GM21526 (cell line): ENCODE measurements around the gene TSR3.
"Not testable (repeated sequence)": the region's sequence is repeated elsewhere in the genome, so short reads cannot be mapped to it uniquely, and the experiment has no call there.

Experiments used
- ATAC-seq: cut with Tn5 transposase; IDR thresholded peaks from one replicate; pipeline ENCODE4 v1.9.1; 2021; ENCODE audit warnings: moderate library complexity; ENCODE audit not compliant: unreplicated experiment, low FRiP score

The TSR3 gene

DNA sequence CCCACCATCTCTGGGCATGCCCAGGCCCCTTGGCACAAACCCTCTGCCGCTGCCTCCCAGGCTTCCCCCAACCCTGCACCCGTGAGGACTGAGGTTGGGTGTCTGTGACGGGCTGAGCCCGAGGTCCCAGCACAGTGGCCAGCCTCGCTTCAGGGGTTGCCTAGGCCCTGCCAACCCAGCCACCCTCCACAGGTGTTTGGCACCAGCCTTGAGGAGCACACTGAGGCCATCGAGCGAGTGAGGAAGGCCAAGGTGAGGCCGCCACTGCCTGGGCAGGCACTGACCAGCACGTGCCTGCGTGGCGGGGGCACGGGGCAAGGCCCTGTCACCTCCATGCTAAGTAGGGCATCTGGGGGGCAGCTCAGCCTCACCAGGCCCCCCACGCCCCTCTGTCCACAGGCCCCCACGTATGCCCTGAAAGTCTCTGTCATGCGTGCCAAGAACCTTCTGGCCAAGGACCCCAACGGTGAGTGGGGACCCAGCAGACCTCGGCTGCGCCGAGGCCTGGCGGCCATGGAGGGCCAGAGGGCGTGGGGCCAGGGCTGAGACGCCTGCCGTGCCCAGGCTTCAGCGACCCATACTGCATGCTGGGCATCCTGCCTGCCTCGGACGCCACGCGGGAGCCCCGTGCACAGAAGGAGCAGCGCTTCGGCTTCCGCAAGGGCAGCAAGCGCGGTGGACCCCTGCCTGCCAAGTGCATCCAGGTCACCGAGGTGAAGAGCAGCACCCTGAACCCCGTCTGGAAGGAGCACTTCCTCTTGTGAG lies 10.8 kb downstream of the TSR3 start:
- ATAC-seq: no peak

DNA sequence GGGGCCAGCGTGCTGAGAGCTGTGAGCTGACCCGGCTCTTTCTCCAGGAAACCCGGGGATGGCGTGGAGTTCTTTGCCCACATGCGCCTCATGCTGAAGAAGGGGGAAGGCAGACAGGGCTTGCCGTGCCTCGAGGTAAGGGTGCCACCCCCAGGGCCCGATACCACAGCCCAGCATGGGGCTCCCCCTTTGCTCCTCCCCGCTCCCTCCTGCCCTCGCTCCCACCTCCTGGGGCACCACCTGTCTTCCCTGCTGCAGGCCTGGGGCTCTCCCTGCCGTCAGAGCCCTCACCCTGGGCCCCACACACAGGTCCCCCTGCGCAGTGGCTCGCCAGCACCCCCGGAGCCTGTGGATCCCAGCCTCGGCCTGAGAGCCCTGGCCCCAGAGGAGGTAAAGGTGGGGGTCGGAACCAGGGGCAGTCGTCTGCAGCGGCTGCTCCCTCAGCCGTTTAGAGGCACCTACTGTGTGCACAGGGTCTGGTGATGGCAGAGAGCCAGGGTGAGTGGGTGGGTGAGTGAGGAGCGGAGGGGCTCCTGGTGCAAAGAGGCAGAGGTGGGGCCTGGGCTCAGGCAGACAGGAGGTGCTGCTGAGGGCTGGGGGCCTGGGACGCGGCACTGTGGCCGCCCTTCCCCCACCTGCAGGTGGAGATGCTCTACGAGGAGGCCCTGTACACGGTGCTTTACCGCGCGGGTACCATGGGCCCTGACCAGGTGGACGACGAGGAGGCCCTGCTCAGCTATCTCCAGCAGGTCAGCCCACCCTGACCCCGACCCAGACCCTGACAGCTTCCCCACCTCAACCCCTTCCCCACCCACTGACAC lies 12.6 kb downstream of the TSR3 start:
- no peak for ATAC-seq

DNA sequence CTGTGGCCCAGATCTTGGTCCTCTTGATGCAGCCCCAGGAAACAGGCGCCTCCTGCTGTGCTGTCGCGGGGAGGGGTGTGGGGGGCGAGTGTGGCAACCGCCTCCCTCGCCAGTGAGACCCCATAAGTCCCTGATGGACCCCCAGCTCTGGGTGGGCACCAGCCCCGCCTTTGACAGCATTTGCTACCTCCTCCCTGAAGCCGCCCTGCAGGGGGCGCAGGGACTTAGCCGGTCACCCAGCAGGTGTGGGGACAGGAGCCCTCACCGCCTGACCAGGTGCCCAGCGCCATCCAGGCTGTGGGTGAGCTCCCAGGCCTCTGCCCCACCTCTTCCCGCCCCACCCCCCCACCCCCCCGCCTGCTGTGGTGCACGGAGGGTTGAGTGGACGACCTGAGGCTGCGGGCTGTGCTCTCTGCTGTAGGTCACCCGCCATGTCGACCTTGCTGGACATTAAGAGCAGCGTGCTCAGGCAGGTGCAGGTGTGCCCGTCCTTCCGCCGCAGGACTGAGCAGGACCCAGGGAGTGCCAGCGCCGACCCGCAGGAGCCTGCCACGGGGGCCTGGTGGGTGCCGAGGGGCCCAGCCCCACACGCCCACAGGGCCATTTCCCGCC lies 13.5 kb downstream of the TSR3 start:
- ATAC-seq: no peak

DNA sequence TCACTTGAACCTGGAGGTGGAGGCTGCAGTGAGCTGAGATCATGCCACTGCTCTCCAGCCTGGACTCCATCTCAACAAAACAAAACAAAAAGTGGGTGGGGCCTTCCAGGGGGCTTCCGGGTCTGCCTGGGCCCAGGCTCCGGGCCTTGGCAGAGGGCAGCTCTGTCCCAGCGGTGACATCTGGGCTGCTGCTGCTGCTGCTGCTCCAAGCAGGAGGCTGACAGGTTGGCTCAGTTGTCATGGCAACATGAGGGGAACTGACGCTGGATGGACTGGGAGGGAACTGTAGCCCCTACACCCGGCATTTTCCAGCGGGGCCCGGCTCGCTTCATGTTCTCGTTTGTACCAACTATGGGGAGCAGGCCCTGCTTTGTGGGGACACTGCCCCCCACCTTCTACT lies 14.2 kb downstream of the TSR3 start:
- no peak for ATAC-seq

DNA sequence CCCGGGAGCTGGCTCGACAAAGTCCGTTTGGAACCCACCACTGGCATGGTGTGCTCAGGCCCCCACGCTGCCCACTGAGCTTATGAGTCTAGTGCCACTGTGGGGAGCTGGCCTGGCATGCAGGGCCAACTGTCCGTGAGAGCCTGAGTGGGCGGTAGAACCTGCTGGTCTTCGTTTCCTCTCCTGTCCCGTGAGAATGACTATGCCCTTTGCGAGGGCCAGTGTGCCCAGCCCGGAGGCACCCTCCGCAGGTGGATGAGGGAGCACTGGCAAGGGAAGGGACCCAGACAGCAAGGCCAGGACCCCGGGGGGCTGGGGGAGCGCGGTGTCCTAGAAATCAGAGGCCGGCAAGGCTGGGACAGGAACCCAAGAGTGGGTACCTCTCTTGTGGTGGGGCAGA lies 15.1 kb downstream of the TSR3 start:
- ATAC-seq: no peak

DNA sequence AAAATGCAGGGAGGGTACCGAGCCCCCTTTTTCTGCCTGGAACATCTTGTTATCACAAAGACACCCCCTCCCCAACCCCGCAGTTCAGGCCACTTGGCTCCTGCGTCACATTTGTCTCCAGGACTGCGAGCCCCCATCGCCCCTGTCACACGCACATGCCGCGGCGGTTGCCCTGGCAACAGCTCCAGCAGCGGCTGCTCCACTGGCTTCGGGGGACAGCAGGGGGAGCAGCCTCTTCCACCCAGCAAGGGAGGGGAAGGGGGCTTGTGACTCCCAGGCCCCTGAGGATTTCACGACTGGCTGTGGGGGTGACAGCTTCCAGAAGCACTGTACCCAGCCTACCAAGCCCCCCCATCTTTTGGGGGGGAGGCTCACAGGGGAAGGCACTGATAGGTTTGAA lies 15.7 kb downstream of the TSR3 start:
- ATAC-seq: no peak

DNA sequence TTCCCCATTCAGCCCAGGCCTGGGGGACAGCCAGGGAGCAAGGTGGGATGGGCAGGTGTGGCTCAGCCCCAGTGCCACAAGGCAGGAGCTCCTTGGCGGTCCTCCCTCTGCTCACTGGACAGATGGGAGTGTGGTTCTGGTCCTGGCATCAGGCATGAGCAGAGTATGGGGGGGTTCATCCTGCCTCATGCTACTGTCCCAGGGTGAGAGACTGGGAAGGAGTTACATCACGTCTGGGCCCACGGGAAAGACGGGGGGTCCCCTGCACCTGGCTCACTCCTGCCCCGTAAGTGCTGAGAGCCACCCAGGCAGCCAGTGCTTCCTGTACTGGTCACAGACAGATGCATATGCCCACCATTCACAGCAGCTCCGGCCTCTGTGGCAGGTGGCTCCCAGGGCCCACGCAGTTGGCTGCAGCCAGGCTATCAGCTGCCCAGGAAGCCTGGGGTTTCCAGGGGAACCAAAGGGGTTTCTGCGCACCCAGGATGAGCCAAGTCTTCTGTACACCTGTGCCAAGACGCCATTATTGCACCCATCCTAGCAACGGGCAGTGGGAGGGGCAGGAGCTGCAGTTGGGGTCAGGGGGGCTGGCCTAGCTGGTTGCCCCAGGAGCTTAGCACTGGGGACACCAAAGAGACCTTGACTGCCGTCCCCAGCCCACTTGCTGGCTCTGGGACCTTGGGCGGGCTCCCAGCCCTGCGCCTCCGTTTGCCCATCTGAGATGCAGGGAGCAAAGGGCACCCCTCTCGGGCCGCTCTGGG lies 16.3 kb downstream of the TSR3 start:
- no peak for ATAC-seq

DNA sequence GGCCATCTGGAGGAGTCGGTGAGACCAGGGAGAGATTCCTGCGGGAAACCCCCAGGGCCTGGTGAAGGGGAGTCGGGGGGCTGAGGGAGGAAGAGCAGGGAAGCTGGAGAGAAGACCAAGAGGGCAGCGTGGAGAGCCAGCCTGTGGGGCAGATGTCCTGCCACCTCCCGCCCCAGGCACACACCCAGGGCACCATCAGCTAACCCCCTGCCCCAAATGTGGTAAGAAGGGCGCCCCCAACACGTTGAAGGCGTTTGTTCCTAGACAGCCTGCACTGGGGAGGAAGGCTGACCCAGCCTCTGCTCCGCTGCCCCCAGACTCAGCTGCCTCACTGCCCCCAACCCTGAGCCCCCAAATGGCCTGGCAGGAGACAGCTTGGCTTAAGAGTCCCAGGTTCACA lies 16.9 kb downstream of the TSR3 start:
- no peak for ATAC-seq

DNA sequence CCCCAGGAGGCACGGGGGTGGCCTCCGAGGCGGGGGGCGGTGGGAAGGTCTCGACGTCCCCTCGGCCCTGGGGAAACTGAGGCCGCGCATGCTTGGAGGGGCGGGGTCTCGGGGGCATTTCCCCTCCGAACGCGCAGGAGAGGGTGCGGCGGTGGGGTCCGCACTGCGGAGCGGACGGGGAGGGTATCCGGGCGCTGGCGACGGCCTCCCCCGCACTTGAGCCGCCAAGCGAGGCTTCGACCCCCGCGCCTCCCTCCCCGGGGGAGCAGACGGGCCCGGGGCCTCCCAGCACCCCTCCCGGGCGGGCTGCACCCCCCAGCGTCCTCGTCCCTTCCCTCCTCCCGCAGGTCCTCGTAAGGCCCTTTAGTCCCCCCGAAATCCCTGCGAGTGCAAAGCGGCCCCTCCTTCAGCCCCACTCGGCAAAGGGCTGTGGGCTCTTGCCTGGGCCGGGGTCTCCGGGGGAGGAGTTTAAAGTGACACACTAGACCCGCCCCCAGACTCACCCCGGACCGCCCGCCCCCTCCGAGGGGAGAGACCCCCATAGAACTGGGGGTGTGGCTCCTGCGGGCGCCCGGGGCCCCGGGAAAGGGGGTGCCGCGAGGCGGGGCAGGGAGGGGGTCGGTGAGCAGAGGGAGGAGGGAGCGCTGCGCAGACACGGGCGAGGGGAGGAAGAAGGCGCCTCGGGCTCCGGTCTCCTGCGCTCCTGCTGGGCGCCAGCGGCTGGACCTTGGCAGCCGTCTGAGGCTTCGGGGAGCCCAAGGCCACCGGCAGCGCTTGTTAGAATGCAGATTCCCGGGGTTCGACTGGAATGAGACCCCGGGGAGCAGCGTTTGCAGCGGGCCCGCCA lies 17.6 kb downstream of the TSR3 start:
- no peak for ATAC-seq

DNA sequence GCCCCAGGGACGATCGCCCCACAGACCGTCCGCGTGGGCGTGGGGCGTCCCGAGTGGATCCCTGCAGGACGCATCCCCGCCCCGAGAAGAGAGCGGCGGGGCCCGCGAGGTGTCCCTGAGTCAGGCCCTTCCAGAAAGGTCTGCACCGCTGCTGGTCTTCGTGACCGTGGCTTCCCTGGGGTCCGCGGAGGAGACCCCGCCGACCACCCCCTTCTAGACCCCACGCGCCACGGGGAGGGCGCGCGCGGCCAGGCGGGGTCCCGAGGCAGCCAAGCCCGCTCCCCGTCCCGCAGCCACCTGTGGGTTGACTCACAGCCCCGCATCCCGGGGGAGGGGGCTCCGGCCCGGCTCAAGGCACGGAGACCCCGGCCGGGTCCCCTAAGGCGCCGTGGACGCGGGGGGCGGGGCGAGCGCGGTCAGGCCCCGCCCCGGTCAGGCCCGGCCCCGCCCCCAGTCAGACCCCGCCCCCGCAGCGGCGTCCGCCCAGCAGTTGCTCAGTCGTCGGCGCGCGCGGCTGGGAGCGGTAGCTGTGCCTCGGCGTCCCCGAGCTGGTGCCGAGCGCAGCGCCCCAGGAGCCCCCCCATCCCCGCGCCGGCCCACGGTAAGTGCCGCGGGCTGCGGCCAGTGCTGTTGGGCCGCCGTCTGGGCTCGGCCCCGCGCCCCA lies 18.4 kb downstream of the TSR3 start, which contains the start of gene BAIAP3:
TSS of gene BAIAP3 (plus strand) at position 497 of the 664 bp plus-strand sequence. CDS start 4,905 bp downstream, outside the sequence.
- no peak for ATAC-seq

DNA sequence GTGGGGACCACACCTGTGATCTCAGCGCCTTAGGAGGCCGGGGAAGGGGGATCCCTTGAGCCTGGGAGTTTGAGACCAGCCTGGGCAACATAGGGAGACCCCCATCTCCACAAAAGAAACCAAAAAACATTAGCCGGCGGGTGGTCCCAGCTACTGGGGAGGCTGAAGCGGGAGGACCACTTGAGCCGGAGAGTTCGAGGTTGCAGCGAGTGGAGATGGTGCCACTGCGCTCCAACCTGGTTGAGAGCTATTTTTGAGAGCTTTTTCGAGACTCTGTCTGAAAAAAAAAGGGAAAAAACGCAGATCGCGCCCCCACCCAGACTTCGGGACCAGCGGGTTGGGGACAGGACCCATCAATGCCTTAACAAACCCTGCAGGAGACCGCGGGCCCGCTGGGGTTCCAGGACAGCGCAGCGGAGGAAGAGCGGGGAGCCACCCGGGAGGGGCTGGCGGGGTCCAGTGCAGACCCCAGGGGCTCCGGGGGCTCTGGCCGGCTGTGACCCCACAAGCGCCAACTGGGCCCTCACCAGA lies 19.0 kb downstream of the TSR3 start:
- ATAC-seq: no peak

DNA sequence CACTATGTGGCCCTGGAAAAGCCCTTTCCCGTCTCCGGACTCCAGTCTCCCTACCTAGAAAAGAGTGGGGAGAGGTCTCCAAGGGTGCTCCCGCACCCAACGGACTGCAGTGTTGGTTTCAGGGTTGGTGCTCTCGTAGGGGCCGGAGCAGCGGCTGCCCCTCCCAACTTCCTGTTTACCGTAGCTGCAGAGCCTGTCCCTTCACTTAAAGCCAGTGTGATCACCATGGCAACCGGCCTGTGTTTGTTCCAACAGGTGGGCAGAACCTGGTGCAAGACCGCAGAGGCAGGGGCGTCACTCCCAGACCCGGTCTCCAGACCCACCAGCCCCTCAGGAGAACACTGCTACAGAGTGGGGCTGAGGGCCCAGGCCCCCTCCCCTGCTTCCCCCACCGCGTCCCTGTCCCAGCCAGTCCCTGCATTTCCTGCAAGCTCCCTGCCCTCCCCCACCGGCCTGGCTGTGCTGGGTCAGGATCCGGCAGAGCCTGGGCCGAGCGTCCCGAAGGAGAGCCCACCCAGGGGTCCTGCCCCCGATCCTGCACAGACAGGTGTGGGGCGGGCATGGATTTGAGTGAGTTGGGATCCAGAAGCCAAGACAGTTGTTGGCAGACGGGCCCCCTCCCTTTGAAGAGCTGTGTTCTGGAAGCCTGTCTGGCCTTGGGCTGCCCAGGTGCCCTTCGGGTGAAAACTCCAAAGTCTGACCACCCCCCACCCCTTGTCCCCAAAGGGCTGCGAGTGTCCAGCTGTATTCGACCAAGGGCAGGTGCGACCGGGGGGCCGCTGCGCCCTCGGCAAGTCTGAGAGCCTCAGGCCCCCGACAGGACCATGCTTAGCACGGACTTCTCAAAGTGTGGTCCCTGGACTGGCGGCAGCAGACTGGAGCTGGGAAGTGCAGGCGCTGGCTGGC lies 19.7 kb downstream of the TSR3 start:
- no peak for ATAC-seq

DNA sequence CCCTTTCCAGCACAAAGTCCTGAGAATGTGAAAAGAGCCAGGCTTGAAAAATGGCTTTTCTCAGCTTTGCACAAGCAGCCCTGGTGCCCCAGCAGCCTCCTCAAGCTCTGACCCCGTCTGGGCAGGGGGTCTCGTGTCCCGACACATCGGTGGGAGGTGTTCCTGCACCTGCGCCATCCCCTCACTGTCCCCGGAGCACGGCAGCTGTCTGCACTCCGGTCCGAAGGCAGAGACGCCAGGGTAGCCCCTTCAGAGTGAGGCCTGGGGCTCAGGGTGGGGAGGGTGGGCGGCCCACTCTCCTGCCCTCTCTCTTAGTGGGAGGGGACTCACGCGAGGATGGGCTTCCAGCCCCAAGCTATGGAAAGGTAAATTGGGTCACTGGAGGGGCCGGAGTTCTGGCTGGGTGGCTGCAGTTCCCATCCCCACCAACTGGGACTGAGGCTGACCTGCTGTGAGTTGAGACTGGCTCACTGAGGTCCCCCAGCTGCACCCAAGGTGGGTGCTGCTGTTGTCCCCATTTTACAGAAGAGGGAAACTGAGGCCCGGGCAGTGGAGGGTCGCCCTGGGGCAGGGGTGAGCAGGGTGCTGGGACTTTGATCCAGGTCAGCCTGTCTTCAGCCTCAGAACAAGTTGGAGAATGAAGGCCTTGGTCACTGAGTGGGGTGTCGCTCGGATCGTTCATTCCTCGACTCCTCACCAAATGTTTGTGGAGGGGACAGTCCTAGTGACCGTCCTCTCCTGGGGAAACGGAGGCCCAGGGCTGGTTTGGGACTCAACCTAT lies 20.6 kb downstream of the TSR3 start:
- ATAC-seq: no peak

DNA sequence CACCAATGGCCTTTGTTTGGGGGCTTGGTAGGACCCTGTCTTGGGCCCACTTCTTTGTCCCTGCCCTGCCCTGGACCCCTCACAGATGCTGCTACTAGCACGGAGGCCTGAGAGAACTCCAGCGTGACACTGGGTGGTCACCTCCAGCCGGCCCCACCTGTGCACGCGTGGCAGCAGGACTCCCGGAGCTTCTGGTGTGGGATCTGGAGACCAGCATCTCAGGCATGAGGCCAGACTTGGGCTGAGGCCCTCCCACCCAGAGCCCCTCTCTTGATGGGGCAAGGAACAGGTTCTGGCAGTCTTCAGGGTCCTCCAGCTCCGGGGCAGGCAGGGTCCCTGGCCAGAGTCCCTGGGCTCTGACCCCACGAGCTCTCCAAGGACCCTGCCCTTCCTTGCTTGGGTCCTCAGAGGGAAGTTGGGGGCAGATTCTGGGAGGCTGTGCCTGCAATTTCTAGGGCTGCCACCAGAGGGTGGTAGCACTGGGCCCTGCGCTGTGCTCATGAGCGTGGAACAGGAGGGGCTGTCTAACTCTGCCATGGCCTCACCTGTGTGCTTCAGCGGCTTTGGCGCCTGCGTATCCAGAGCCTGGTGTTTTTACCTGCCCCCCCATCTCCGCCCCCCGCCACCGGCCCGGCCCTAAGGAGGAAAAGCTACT lies 21.3 kb downstream of the TSR3 start:
- no peak for ATAC-seq

DNA sequence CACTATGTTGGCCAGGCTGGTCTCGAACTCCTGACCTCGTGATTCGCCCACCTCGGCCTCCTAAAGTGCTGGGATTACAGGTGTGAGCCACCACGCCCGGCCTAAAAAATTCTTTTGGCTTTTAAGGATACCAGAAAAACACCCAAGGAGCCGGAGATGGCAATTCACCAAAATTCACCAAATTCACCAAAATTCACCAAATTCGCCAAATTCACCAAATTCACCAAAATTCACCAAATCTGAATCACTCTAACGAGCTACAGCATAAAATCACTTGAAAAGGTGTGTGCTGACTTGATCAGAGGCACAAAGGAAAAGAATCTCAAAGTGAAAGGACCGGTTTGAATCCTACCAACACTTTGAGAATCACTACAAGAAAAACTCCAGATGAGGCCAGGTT lies 22.7 kb downstream of the TSR3 start:
- not testable (repeated sequence) for ATAC-seq

DNA sequence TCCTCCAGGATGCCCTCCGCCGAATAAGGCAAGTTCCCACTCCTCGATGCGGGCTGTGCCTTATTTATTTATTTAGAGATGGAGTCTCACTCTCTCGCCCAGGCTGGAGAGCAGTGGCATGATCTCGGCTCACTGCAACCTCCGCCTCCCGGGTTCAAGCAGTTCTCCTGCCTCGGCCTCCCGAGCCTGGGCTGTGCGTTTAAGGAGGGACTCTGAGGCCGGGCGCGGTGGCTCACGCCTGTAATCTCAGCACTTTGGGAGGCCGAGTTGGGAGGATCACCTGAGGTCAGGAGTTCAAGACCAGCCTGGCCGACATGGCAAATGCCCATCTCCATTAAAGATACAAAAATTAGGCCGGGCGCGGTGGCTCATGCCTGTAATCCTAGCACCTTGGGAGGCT lies 23.5 kb downstream of the TSR3 start:
- ATAC-seq: not testable (repeated sequence)

DNA sequence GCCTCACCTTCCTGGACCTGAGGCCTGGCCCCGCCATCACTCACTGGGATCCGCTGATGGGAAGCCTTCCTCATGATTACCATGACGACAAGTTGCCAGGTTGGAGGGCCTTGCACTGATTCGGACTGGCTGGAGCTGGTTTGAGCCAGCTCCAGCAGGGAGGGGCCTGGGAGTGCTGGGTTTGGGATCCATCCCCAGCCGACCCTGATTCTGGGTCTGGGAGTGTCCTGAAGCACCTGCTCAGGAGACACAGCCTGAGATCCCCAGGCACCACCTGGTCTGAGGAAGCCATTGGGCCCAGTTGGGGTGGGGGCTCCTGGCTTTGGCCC lies 24.1 kb downstream of the TSR3 start:
- no peak for ATAC-seq
